ENCODE results near the gene SLC43A3.

Gene SLC43A3

GRCh38 chr11:57471496-57471895 is 44.6 kb upstream of the SLC43A3 start:
- Histone ChIP-seq H3K27me3 (ENCODE audit: insufficient read depth, poor library complexity, severe bottlenecking) (no peaks in the 10 kb centered on the region), H3K4me3 (replicated peaks; ENCODE audit: insufficient read depth, low read length) (no peak overlapping the region), H3K27ac (replicated peaks) (no peak overlapping the region)
- no peak for DNase-seq (ENCODE audit: low read depth in 1 of 2, low spot score in 1 of 2)
- TF ChIP-seq POLR2AphosphoS5 (IDR thresholded peaks at IDR 0.05; ENCODE audit: low read depth), result no peak
- TF ChIP-seq SPI1 (IDR thresholded peaks at IDR 0.05; ENCODE audit: borderline replicate concordance, low read depth), result no peak

- H3K27ac ChIP-seq (replicated peaks), result no peak overlapping the region
- no peaks in the 10 kb centered on the region for H3K27me3 ChIP-seq (ENCODE audit: insufficient read depth, poor library complexity, severe bottlenecking)
- no peak for DNase-seq (ENCODE audit: low read depth in 1 of 2, low spot score in 1 of 2)
- no peak for TF ChIP-seq REST (IDR thresholded peaks at IDR 0.05; ENCODE audit: insufficient replicate concordance, low read depth)
- TF ChIP-seq SPI1 (IDR thresholded peaks at IDR 0.05; ENCODE audit: borderline replicate concordance, low read depth), result no peak
- TF ChIP-seq CTCF (IDR thresholded peaks at IDR 0.05; ENCODE audit: insufficient read depth, low read length), result no peak
- H3K4me3 ChIP-seq (replicated peaks; ENCODE audit: insufficient read depth, low read length), result no peak overlapping the region
These were observed 42.3 kb upstream of the SLC43A3 start for GRCh38 chr11:57469268-57469667.

GRCh38 chr11:57468276-57468675 is 41.4 kb upstream of the SLC43A3 start:
- no peaks in the 10 kb centered on the region for H3K27me3 ChIP-seq (ENCODE audit: insufficient read depth, poor library complexity, severe bottlenecking)
- H3K27ac ChIP-seq (replicated peaks), result no peak overlapping the region
- TF ChIP-seq POLR2AphosphoS5 (IDR thresholded peaks at IDR 0.05; ENCODE audit: low read depth) (no peak), REST (IDR thresholded peaks at IDR 0.05; ENCODE audit: insufficient replicate concordance, low read depth) (no peak), GABPA (IDR thresholded peaks at IDR 0.05; ENCODE audit: low read depth) (no peak), CTCF (IDR thresholded peaks at IDR 0.05; ENCODE audit: insufficient read depth, low read length) (no peak), SPI1 (IDR thresholded peaks at IDR 0.05; ENCODE audit: borderline replicate concordance, low read depth) (no peak)
- no peak for DNase-seq (ENCODE audit: low read depth in 1 of 2, low spot score in 1 of 2)
- H3K4me3 ChIP-seq (replicated peaks; ENCODE audit: insufficient read depth, low read length), result no peak overlapping the region

GRCh38 chr11:57467508-57468157 is 40.7 kb upstream of the SLC43A3 start:
- Histone ChIP-seq H3K27me3 (ENCODE audit: insufficient read depth, poor library complexity, severe bottlenecking) (no peaks in the 10 kb centered on the region), H3K27ac (replicated peaks) (no peak overlapping the region), H3K4me3 (replicated peaks; ENCODE audit: insufficient read depth, low read length) (no peak overlapping the region)
- no peak for DNase-seq (ENCODE audit: low read depth in 1 of 2, low spot score in 1 of 2)
- TF ChIP-seq POLR2AphosphoS5 (IDR thresholded peaks at IDR 0.05; ENCODE audit: low read depth) (no peak), GABPA (IDR thresholded peaks at IDR 0.05; ENCODE audit: low read depth) (no peak)

GRCh38 chr11:57466680-57467079 is 39.8 kb upstream of the SLC43A3 start:
- Histone ChIP-seq H3K4me3 (replicated peaks; ENCODE audit: insufficient read depth, low read length) (no peak overlapping the region), H3K27me3 (ENCODE audit: insufficient read depth, poor library complexity, severe bottlenecking) (no peaks in the 10 kb centered on the region), H3K27ac (replicated peaks) (no peak overlapping the region; the same call in 1 of the 2 replicates)
- DNase-seq (ENCODE audit: low read depth in 1 of 2, low spot score in 1 of 2), result peak in 1 of 2 experiments; percentile 44
- no peak for TF ChIP-seq POLR2AphosphoS5 (IDR thresholded peaks at IDR 0.05; ENCODE audit: low read depth)
- no peak for TF ChIP-seq SPI1 (IDR thresholded peaks at IDR 0.05; ENCODE audit: borderline replicate concordance, low read depth)
- TF ChIP-seq REST (IDR thresholded peaks at IDR 0.05; ENCODE audit: insufficient replicate concordance, low read depth), result no peak
- no peak for TF ChIP-seq GABPA (IDR thresholded peaks at IDR 0.05; ENCODE audit: low read depth)
- TF ChIP-seq CTCF (IDR thresholded peaks at IDR 0.05; ENCODE audit: insufficient read depth, low read length), result no peak
